HG02870 (cell line): Measurements from ENCODE around the gene AKR1D1.
"Not testable (repeated sequence)": the region's sequence is repeated elsewhere in the genome, so short reads cannot be mapped to it uniquely, and the experiment has no call there.

Experiments used
- ATAC-seq: cut with Tn5 transposase; IDR thresholded peaks from one replicate; pipeline ENCODE4 v1.9.1; 2021; ENCODE audit warnings: mild to moderate bottlenecking, moderate library complexity; ENCODE audit not compliant: unreplicated experiment

AKR1D1 gene

GRCh38 chr7:138072726-138073125 lies 3.5 kb upstream of the AKR1D1 start:
- ATAC-seq = no peak

GRCh38 chr7:138074121-138074520 lies 2.1 kb upstream of the AKR1D1 start:
- no peak for ATAC-seq

DNA sequence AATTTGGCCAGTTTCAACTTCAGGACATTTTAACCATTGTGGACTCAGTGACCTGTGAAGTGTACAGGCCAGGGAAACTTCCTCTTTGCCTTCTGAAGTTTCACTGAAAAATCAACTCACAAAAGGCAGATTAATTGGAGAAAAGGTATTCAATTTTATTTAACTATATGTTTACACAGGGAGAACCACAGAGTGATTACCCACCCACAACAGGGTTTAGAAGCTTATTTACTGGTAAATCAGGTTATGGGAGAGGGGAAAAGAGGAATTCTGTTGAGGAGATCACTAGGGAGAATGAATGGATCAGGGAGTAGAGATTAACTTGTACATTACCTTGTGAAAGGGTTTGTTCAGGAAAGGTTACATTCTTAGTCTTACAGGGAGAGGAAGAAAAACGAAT lies 1.7 kb upstream of the AKR1D1 start:
- no peak for ATAC-seq

- ATAC-seq = no peak
Measured at GRCh38 chr7:138075350-138075749, 909 bp upstream of the AKR1D1 start.

DNA sequence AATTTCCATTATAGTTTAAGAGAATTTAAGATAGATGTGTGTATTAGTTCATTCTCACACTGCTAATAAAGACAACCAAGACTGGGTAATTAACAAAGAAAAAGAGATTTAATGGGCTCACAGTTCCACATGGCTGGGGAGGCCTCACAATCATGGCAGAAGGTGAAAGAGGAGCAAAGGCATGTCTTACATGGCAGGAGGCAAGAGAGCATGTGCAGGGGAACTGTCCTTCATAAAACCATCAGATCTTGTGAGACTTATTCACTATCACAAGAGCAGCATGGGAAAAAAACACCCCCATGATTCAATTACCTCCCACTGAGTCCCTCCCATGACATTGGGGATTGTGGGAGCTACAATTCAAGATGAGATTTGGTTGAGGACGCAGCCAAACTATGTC lies 473 bp upstream of the AKR1D1 start:
- not testable (repeated sequence) for ATAC-seq

DNA sequence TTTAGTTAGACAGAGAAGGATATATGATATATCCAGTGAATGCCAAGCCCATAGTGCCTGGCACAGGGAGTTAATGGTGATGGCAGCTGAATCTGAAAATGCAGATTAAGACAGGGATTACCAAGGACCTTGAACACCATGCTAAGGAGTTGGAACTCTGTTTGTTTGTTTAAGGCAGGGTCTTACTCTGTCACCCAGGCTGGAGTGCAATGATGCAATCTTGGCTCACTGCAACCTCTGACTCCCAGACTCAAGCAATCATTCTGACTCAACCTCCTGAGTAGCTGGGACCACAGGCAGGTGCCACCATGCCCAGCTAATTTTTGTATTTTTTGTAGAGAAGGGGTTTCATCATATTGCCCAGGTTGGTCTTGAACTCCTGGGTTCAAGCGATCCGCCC lies 1.6 kb downstream of the AKR1D1 start:
- no peak for ATAC-seq

GRCh38 chr7:138079137-138079536 lies 2.9 kb downstream of the AKR1D1 start:
- ATAC-seq = no peak

GRCh38 chr7:138081868-138082267 lies 5.6 kb downstream of the AKR1D1 start:
- ATAC-seq = no peak

DNA sequence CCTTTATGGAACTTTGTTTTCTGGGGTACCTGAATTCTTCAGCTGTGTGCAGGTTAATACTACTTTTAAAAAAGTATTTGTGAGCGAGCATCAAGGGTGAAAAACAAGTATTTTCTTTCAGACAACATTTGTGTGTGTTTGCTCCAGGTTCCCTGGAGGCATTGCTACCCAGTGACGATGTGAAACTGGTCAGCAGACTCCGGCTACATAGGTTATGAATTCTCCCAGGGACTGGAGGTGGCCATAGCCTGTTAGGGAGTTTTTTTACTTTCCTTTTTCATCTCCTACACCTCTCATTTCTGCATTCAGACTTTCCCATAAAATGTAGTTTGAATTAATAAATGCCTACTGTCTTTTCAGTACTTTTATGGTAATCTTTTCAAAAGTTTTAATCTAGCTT lies 7.6 kb downstream of the AKR1D1 start:
- ATAC-seq = no peak

GRCh38 chr7:138086563-138087270 lies 10.5 kb downstream of the AKR1D1 start:
- no peak for ATAC-seq

DNA sequence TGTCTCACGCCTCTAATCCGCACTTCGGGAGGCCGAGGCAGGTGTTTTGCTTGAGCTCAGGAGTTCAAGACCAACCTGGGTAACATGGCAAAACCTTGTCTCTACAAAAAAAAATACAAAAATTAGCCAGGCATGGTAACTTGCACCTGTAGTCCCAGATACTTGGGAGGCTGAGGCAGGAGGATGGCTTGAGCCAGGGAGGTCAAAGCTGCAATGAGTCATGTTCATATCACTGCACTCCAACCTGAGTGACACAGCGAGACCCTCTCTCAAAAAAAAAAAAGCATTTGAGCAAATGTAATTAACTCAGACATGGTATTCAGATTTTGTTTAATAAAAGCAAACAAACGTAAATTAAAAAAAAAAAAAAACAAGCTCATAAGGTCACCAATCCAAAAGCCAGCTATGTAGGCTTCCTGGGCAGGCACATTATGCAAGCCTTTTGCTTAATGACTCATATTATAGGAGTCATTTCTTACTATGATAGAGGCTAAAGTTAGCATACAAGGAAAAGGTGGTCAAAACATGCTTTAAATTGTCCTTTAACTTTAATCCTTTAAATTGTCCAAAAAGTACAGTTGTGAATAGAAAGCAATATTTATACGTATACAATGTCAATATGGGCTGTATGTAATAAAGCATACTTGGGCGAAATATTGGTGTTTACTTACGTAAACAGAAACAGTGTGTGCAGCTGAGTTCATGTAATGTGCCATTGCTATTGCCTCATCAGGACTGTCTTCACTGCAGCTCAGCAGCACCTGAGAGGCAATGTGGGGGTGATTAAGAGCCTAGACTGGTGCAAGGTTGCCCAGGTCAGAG lies 13.0 kb downstream of the AKR1D1 start:
- ATAC-seq = no peak

GRCh38 chr7:138091032-138091431 lies 14.8 kb downstream of the AKR1D1 start:
- ATAC-seq = no peak

DNA sequence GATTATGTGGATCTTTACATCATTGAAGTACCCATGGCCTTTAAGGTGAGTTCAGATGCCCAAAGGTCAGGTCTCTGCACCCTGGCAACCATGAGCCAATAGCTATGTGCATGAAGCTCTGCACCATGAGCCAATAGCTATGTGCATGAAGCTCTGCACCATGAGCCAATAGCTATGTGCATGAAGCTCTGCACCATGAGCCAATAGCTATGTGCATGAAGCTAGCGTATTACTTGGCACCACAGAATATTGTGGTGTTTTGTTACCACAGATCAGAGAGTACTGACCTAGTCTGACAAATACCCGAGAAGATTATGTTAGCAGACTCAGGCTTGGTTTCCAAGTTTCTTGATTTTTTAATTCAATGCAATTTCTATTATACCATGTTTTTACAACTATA lies 15.6 kb downstream of the AKR1D1 start:
- ATAC-seq = not testable (repeated sequence)

DNA sequence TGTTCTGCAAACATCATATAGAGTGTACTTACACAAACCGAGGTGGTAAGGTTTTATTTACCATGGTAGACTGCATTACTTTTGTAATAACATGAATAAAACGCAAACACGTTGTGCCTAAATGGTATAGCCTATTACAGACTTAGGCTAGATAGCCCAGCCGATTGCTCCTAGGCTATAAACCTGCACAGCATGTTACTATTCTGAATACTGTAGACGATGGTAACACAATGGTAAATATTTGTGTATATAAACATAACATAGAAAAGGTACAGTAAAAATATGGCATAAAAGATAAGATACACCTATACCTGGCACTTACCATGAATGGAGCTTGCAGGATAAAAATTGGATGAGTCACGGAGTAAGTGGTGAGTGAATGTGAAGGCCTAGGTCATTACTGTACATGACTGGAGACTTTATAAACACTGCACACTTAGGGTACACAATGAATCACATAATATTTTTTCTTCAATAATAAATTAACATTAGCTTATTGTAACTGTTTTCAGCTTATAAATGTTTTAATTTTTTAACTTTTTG lies 16.3 kb downstream of the AKR1D1 start:
- no peak for ATAC-seq

GRCh38 chr7:138095972-138096935 lies 20.0 kb downstream of the AKR1D1 start:
- no peak for ATAC-seq

DNA sequence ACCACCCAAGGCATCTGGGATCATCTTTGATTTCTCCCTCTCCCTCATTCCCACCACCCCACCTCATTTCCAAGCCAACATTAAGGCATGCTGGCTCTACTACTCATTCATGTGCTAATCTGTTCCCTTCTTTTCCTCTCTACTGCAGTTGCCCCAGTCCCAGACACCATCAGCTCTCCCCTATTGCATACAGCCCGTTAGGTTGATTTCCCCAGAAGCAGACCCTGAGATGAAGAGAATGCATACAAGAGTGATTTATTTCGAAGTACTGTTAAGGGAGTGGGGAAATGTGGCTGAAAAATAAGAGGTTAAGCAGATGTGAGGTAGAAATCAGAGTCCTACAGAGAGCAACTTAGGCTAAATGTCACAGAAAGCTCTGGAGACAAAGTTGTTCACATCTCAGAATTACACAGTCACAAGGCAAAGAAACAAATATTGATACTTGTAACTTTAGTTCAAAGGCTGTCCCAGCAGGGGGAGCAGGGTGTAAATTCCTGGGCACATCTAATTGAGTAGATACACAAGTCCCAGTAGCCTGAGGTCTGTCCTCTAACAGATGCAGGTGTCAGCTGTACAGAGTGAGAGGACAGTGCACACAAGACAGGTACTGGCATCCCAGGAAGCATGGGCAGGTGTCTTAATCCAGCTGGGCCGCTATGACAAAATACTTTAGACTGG lies 20.9 kb downstream of the AKR1D1 start:
- ATAC-seq = peak; percentile 54

- ATAC-seq = no peak
Measured at GRCh38 chr7:138099813-138100212, 23.6 kb downstream of the AKR1D1 start.

DNA sequence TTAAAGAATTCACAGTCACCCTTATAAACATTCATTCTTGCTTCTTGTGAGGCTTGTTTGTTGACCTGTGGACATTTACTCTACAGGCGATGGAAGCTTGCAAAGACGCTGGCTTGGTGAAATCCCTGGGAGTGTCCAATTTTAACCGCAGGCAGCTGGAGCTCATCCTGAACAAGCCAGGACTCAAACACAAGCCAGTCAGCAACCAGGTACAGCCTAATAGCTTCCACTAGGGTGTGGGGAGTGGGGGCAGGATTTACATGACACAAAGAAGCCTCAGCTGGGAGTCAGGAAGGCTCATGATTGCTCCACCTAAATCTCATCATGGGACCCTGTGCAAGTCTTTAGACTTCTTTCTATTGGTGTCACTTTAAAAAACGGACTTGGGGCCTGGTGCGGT lies 29.0 kb downstream of the AKR1D1 start:
- ATAC-seq = no peak

DNA sequence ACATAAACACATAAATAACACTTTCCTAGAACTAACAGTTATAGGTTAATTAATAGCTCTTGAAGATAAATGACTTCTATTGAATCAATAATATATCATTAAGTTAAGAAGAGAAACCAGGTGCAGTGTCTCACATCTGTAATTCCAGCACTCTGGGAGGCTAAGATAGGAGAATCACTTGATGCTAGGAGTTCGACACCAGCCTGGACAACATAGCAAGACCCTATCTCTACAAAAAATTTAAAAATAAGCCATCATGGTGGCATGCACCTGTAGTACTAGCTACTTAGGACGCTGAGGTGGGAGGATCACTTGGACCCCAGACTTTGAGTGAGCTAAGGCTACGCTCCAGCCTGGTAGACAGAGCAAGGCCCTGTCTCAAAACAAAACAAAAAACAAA lies 38.8 kb downstream of the AKR1D1 start:
- no peak for ATAC-seq

DNA sequence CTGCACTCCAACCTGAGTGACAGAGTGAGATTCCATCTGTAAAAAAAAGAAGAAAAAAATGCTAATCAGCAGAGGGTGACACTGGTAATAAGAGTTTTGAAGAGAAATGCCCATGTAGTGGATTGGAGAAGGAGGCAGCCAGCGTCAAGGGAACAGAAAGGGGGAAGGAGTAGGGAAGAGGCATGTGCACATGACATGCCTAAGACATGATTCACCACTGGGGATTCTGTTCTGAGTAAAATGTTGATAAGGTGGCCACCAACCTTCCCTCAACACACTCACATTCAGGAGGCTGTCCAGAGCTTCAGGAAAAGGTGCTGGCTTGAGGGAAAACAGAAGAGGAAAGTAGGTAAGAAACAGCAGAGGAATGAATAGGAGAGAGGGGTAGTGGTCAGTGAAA lies 39.9 kb downstream of the AKR1D1 start:
- no peak for ATAC-seq
